ENCODE results near the gene SLC25A22.
A peak's percentile ranks its signal among the peaks of the same experiment; 100 is the strongest.

Gene SLC25A22

DNA sequence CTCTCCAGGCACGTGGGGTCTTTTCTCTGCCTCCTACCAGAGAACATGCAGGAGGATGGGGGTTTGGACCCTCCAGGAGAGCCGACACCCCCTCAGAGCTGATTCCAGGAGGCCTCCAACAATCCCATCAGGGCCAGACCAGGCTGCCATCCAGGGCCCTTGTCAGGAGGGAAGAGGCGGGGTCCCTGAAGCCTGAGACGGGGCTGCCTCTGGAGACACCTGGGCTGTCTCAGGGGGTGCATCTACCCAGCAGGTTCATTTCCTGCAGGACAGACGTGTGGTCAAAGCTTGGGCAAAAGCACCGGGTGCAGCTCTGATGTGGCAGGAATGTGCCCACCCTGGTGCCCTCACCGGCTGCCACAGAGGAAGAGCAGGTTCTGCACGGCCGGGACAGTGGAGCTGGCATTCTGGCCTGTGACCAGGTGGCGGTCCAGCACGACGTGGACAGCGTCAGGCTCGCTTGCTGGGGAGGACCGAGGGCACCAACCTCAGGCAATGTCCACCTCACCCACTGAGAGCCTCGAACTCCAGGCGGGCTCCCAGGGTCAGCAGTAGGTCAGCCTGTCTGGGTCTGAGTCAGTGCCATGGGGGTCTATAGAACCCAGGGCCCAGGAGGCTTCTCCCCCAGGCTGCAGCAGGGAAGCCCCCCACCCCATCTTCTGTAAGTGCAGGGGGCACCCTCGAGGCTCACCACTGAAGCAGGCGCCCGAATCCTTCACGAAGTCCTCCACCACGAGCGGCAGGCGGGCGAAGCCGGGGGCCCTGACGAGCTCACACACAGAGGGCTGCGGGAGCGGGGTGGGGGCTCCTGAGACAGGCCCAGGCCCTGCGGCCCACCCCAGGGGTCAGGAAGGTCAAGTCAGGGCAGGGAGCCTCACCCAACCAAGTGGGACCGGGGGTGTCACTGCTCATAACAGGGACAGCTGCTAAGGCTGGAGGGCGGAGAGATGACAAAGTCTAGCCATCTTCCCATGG is 27.2 kb downstream of the SLC25A22 start:
- DNase-seq, result no peak

GRCh38 chr11:769887-770641 is 28.0 kb downstream of the SLC25A22 start:
- no peak for DNase-seq

GRCh38 chr11:767238-767637 is 30.8 kb downstream of the SLC25A22 start:
- DNase-seq, result no peak

GRCh38 chr11:766936-767210 is 31.2 kb downstream of the SLC25A22 start:
- DNase-seq, result no peak

DNA sequence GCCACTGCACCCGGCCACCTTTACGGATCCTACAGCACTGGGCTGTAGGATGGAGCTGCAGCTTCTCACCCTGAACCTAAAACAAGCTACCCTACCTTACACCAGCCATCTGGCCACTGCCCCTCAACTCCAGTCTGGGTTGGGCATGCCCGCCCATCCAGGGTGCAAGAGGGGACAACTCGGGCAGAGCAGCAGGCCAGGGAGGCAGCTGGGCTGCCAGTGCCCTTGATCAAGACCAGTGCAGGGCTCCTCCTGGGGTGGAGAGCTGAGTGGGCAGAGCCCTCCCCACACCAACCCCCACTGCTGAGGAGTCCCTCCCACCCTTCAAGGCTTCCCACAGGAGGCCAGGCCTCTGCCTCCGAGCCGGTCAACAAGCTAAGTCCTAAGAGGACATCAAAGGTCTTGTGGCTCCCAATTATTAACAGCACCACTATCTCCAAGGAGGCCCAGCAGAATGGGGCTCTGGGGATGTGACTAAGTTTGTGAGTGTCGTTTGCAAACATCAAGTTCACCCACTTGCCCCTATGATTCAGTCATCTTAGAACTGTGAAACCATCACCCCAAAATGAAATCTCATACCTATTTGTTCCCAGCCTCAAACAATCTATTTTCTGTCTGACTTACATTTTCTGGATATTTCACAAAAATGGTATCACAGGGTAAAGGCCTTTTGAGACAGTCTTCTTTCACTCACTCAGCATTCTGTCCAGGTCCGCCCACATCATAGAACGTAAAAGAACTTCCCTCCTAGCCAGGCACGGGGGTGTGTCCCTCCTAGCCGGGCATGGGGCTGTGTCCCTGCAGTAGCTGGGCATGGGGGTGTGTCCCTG is 31.8 kb downstream of the SLC25A22 start:
- no peak for DNase-seq

- DNase-seq, result no peak
Measured at GRCh38 chr11:765802-766091, 32.3 kb downstream of the SLC25A22 start.

- DNase-seq, result peak; percentile 38
Measured at GRCh38 chr11:765025-765801, 32.9 kb downstream of the SLC25A22 start.

- DNase-seq, result no peak
Measured at GRCh38 chr11:764322-765024, 33.6 kb downstream of the SLC25A22 start.

- no peak for DNase-seq
Measured at GRCh38 chr11:763549-764321, 34.3 kb downstream of the SLC25A22 start.

GRCh38 chr11:763073-763463 is 35.0 kb downstream of the SLC25A22 start:
- DNase-seq, result peak; percentile 26

GRCh38 chr11:762421-763072 is 35.5 kb downstream of the SLC25A22 start:
- DNase-seq, result no peak

DNA sequence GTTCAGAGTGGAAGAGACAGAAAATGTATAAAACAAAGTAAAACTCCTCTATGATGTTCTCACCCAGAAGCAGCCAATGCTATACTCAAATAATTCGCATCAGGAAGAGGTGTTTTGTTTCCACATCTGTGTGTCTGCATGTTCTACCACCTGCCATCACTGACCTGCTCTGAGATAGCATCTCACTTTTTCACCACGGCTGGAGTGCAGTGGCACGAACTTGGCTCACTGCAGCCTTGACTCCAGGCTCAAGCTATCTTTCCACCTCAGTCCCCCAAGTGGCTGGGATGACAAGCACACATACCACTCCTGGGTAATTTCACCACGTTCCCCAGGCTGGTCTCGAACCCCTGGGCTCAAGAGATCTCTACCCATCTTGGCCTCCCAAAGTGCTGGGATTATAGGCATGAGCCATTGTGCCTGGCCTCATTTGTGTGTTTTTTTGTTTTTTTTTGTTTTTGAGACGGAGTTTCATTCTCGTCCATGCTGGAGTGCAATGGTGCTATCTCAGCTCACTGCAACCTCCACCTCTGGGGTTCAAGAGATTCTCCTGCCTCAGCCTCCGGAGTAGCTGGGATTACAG is 36.5 kb downstream of the SLC25A22 start:
- no peak for DNase-seq

DNA sequence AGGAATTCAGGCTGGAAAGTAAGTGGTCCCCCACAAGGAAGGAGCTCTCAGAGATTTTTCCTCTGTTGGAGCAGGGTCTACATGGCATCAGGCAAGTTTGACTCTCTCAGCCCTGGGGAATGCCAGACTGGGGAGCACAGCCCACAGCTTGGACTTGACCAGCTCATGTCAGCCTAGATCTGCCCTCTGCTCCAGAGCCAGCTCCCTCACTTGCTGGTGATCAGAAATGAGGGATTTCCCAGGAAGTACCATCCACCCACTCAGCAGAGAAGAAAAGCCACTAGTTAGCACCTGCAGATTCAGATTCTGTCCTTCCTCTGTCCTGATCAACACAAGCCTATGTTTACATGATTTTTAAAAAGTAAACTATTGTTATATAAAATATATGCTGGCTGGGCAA is 37.8 kb downstream of the SLC25A22 start:
- DNase-seq, result no peak

DNA sequence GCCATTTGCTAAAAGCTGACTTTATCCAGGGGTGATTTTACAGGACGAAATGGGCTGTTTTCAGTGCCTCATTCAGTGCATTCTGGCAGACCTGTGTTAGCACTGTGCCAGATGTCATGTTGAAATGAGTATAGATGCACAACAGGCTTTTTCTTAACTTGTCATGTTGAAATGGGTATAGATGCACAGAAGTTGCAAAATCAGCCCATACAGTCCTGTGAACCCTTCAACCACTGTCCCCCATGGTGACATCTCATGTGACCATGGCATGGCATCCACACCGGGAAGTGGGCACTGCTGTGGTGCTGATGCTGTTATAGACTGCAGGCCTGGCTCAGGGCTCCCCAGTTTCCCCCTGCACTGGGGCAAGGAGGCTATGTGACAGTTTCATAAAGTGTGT is 48.4 kb downstream of the SLC25A22 start:
- DNase-seq, result no peak

DNA sequence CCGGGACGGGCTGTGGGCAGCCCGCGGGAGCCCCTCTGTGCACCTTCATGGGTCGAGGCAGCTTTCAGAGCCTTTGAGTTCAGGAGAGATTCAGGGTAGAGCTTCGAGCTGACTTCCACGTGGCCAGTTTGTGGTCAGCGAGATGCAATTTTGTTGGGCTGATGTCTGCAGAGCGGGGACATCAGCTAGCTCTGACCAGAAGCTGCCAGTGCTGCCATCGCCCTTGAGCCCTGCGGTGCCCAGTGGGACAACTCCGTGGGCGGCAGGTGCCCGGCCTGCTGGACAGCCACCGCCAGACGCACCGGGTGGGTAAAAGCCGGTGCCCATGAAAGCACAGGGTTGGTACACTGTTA is 50.1 kb downstream of the SLC25A22 start:
- DNase-seq, result peak; percentile 29

DNA sequence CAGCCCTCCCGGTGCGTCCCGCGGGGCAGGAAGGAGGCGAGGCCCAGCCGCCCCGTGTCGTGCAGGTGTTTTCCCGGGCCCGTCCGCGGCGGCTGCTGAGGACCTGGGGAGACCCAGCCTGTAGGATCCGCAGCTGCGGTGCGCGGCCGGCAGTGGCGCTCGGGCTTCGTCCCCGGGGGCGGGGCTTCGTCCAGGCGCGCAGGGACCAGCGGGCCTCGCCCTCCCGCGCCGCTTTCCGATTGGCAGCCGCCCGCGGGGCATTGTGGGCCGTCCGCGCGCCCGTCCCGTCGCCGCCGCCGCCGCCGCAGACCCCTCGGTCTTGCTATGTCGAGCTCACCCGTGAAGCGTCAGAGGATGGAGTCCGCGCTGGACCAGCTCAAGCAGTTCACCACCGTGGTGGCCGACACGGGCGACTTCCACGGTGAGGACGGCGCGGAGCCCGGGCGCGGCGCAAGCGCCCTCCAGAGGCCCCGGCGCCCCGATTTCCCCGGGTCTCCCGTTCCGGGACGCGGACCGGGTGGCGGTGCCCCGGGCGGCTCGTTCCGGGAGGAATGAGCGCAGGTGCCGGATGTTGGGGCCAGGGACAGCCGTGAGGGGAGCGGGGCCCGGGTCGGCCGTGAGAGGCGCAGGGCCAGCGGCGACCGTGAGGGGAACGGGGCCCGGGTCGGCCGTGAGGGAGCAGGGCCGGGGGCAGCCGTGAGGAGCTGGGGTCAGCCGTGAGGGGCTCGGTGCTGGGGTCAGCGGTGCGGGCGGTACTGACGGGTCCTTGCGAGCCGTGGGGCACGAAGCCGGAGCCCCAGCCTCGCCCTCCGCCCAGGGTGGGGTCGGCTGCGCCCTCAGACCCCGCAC is 50.7 kb downstream of the SLC25A22 start, which contains the start of gene TALDO1:
Gene TALDO1 (plus strand): TSS at position 307 of the 849 bp plus-strand sequence. CDS start 18 bp downstream, at position 325.
- peak; percentile 92 for DNase-seq

DNA sequence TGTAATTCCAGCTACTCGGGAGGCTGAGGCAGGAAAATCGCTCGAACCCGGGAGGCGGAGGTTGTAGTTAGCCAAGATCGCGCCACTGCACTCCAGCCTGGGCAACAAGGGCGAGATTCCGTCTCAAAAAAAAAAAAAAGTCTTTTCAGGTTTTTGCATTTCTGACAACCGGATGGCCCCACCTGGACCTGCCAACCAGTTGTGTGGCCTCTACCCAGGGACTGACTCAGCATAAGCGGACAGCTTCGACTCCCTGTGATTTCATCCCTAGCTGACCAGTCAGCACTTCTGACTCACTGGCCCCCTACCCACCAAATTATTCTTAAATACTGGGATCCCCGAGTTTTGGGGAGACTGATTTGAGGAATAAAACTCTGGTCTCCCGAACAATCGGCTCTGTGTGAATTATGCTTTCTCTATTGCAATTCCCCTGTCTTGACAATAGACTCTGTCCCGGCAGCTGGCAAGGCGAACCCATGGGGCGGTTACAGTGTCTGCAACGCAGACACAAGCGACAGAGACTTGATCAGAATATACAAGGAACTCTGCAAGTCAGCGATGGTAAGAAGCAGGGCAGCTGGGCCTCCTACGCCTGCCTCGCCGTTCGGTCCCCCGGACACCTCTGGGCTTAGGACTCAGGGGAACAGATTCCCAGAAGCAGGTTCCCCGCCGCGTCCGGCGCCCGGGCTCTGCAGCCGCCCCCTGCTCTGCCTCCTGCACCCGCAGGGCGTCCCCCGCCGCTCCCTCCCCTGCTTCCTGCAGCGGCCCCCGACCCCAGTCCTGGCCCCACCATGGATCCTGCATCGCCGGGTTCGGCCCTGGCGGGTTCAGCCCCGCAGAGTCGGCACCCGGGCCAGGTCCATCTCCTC is 51.6 kb downstream of the SLC25A22 start:
- DNase-seq, result peak; percentile 61

DNA sequence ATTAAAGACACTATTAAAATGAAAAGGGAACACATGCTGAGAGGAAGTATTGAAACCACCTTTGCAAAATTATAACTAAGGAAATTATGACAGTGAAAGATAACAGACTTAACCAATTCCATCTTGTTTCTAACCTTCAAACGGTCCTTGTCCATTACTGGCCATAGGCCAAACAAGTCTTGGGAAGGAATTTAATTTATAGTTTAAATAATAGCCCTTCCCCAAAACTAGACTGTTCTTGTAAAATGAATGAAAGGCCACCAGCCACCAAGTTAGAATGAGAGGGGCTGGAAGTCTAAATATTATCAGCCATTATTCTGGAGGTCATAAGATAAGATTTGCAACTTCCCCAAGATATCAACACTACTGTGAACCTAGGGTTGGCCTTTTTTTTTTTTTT is 52.7 kb downstream of the SLC25A22 start:
- no peak for DNase-seq
